Amniotic epithelial cell (primary cell): ENCODE measurements around the gene C5orf46.
A peak's percentile ranks its signal among the peaks of the same experiment; 100 is the strongest.

Source experiments
- DNase-seq: peaks from one replicate; pipeline ENCODE4 v3.0.0-alpha.2; 2010; ENCODE audit warnings: low read depth

C5orf46 gene

GRCh38 chr5:147857302-147858129 lies 48.8 kb downstream of the C5orf46 start:
- DNase-seq = peak; percentile 53

GRCh38 chr5:147856801-147857200 lies 49.5 kb downstream of the C5orf46 start:
- no peak for DNase-seq

- no peak for DNase-seq
Measured at GRCh38 chr5:147855774-147856069, 50.6 kb downstream of the C5orf46 start.

- no peak for DNase-seq
Measured at GRCh38 chr5:147854894-147855773, 51.2 kb downstream of the C5orf46 start.

GRCh38 chr5:147854331-147854730 lies 52.0 kb downstream of the C5orf46 start:
- no peak for DNase-seq

- DNase-seq = no peak
Measured at GRCh38 chr5:147853372-147853987, 52.9 kb downstream of the C5orf46 start.

- no peak for DNase-seq
Measured at GRCh38 chr5:147852365-147852764, 54.0 kb downstream of the C5orf46 start.

GRCh38 chr5:147851578-147851977 lies 54.8 kb downstream of the C5orf46 start:
- no peak for DNase-seq

GRCh38 chr5:147849226-147849625 lies 57.1 kb downstream of the C5orf46 start:
- no peak for DNase-seq

GRCh38 chr5:147845618-147846017 lies 60.7 kb downstream of the C5orf46 start:
- no peak for DNase-seq

- no peak for DNase-seq
Measured at GRCh38 chr5:147844846-147845245, 61.5 kb downstream of the C5orf46 start.

GRCh38 chr5:147842869-147843268 lies 63.5 kb downstream of the C5orf46 start:
- no peak for DNase-seq
